ENCODE measurements around the gene PTH1R. TPM values are rescaled to one million over a fixed set of nuclear protein-coding genes. Genes with fewer than 3 reads are reported as not detected.

The PTH1R gene
- total RNA-seq, 4 donors from 2014 or later, result 1.1 to 4.2 (median 3.0) TPM

DNA sequence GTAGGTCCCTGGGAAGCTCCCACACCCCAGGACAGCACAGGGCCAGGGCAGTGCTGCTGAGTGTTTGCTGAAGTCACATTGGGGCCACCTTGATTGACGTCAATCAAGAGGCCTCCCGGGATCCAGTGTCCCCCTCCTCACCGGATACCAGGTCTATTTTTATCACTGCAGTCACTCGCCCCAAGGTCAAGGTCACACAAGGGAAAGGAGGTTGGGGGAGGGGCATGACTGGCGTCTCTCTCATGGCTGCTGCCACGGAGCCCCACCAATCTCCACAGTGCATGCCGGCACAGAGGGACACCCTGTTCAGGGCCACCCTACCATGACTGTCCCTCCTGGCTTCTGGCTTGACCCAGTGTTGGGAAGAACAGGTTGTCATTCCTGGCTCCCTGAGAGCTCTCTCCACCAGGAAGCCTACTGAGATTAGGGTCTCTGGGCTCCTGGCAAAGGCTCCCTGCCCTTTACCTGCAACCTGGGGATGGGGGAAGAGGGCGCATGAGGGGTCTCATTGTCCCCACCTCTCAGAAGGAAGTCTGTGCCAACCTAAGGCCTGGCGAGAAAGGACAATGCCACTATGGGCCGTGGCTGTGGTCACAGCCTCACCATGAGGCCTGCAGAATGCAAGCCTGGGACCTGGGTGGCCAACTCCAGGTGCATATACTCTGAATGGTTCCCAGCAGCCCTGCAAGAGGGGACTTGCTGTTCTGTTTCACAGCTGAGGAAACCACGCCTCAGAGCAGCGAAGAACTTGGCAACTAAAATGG, 15.7 kb upstream of the PTH1R start:
- DNase-seq (ENCODE audit: low spot score in 2 of 2), result peak; percentile 47 to 58
- peaks cover 17% of the 10 kb centered on the region for H3K4me1 ChIP-seq
- no peak overlapping the region for H3K27ac ChIP-seq
- WGBS, result 74% methylated on average over 9 of the region's 12 CpGs
- no peaks in the 10 kb centered on the region for H3K9me3 ChIP-seq
- no peaks in the 10 kb centered on the region for H3K36me3 ChIP-seq
- no peaks in the 10 kb centered on the region for H3K27me3 ChIP-seq
- TF ChIP-seq, protein P1, sequence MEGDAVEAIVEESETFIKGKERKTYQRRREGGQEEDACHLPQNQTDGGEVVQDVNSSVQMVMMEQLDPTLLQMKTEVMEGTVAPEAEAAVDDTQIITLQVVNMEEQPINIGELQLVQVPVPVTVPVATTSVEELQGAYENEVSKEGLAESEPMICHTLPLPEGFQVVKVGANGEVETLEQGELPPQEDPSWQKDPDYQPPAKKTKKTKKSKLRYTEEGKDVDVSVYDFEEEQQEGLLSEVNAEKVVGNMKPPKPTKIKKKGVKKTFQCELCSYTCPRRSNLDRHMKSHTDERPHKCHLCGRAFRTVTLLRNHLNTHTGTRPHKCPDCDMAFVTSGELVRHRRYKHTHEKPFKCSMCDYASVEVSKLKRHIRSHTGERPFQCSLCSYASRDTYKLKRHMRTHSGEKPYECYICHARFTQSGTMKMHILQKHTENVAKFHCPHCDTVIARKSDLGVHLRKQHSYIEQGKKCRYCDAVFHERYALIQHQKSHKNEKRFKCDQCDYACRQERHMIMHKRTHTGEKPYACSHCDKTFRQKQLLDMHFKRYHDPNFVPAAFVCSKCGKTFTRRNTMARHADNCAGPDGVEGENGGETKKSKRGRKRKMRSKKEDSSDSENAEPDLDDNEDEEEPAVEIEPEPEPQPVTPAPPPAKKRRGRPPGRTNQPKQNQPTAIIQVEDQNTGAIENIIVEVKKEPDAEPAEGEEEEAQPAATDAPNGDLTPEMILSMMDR (IDR thresholded peaks at IDR 0.05), result no peak
- TF ChIP-seq POLR2AphosphoS5 (IDR thresholded peaks at IDR 0.05) (no peak), EP300 (IDR thresholded peaks at IDR 0.05) (no peak), POLR2A (IDR thresholded peaks at IDR 0.05) (no peak)
- H3K4me3 ChIP-seq, result no peak overlapping the region

DNA sequence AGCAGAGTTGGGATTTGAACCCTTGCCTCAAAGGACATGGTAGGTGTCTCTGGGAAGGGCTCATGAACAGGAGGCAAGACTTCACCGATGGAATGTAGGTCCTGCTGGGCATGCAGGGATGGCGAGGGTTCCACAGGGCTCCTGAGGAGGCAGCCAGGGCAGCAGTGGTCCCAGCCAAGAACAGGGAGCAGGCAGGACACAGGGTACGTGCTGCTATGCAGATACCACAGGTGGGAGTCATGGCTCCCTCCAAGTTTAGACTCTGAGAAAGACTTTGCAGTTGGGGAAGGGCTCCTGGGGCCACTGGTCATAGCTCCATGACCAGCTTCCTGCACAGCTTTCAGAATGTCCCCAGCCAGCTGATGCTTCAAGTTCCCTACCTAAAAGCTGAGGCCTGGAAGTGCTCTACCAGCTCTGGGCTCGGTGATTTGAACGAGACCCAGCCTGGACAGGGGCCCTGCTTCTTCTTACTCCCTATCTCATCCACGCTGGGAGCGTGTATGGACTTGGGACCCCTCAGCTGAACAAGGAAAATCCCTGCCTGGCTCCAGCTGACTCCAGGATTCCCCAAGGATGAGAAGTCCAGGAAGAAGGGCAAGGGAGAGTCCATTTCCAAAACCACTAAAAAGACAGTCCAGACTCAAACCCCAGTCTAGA, 15.0 kb upstream of the PTH1R start:
- Histone ChIP-seq H3K27me3 (no peaks in the 10 kb centered on the region), H3K36me3 (no peaks in the 10 kb centered on the region), H3K4me1 (peaks cover 24% of the 10 kb centered on the region), H3K27ac (no peak overlapping the region), H3K9me3 (no peaks in the 10 kb centered on the region), H3K4me3 (no peak overlapping the region)
- TF ChIP-seq POLR2A (IDR thresholded peaks at IDR 0.05) (no peak), POLR2AphosphoS5 (IDR thresholded peaks at IDR 0.05) (no peak), EP300 (IDR thresholded peaks at IDR 0.05) (no peak)
- TF ChIP-seq, protein P1 (IDR thresholded peaks at IDR 0.05), result no peak
- 82% methylated on average over 7 of the region's 7 CpGs for WGBS
- peak; percentile 44 to 63 for DNase-seq (ENCODE audit: low spot score in 2 of 2)

DNA sequence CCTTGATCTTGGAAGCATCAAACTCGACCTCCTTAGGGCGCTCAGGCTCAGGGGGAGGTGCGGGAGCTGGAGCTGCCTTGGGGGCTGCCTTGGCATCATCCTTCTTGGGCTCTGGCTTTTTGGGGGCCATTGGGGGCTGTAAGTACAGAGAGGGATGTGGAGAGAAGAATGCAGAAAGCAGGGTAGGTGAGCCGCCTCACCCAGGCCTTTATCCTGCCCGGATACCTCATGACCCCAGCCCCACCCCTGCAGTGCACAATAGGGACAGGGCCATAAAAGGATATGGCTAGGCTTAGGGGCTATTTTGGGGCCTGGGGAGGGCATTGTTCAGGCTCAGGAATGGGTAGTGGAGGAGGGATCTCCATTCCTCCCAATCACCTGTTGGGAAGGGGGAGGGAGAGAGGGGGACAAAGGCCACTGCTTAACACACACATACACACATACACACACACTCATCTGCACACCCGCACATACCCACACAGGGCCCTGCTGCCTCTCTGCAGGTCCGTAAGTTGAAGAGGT, 14.2 kb upstream of the PTH1R start, which contains the start of gene MYL3:
Gene MYL3 (minus strand): TSS at position 184 of the 522 bp plus-strand sequence. CDS start 54 bp downstream, at position 130.
- H3K36me3 ChIP-seq, result no peaks in the 10 kb centered on the region
- 82% methylated on average over 6 of the region's 7 CpGs for WGBS
- TF ChIP-seq, protein P1 (IDR thresholded peaks at IDR 0.05), result no peak
- TF ChIP-seq POLR2A (IDR thresholded peaks at IDR 0.05) (no peak), POLR2AphosphoS5 (IDR thresholded peaks at IDR 0.05) (no peak), EP300 (IDR thresholded peaks at IDR 0.05) (no peak)
- H3K27ac ChIP-seq, result no peak within 1 kb of the TSS
- peak; percentile 43 to 60 for DNase-seq (ENCODE audit: low spot score in 2 of 2)
- no peaks in the 10 kb centered on the region for H3K27me3 ChIP-seq
- no peak within 1 kb of the TSS for H3K4me3 ChIP-seq
- H3K4me1 ChIP-seq, result peaks cover 32% of the 10 kb centered on the region
- H3K9me3 ChIP-seq, result no peaks in the 10 kb centered on the region

DNA sequence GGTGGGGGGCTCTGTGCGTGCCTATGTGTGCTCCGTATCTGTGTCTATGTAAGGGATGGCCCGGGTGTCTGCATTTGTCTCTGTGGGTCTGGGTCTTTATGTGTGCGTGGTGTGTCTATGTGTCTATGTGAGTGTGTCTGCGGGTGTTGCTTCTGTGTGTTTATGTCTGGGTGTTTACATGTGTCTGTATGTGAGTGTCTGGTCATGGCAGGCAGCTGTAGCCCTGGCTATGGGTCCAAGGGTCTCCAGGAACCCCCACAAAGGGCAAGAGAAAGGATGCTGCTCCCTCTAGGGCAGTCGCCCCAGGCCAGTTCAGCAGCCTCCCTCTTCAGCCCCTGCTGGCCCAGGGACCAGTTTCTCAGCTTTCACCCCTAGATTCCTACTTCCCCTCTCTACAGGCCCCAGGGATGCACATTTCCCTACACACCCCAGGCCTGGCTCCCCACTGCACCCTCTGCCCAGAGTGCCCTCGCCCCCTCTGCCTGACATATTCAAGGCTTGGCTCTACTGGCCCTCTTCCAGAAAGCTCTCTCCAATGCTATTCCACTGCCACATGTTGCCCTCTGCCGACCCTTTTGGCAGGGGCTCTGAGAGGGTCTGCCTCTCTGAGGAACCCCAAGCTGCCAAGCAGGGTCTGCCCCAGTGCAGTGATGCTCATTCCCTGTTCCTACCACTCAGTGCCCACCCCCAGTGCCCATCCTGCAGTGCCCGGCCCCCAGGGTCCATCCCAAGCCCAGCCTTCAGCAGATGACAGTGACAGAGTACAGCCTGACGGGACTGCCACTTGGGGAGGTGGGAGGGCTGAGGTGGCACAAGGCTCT, 13.2 kb upstream of the PTH1R start:
- H3K4me3 ChIP-seq, result no peak overlapping the region
- H3K4me1 ChIP-seq, result peaks cover 42% of the 10 kb centered on the region
- H3K9me3 ChIP-seq, result no peaks in the 10 kb centered on the region
- WGBS, result 85% methylated on average over 8 of the region's 10 CpGs
- H3K27ac ChIP-seq, result no peak overlapping the region
- no peaks in the 10 kb centered on the region for H3K27me3 ChIP-seq
- peak; percentile 59 to 77 for DNase-seq (ENCODE audit: low spot score in 2 of 2)
- no peak for TF ChIP-seq POLR2A (IDR thresholded peaks at IDR 0.05)
- TF ChIP-seq POLR2AphosphoS5 (IDR thresholded peaks at IDR 0.05), result no peak
- TF ChIP-seq, protein P1 (IDR thresholded peaks at IDR 0.05), result no peak
- no peak for TF ChIP-seq EP300 (IDR thresholded peaks at IDR 0.05)
- no peaks in the 10 kb centered on the region for H3K36me3 ChIP-seq

Data from suprapubic skin (tissue), 4 donors.